Upper lobe of right lung (tissue), 1 donor: ENCODE measurements around the gene PRKCZ. TPM values are rescaled to one million over a fixed set of nuclear protein-coding genes. Genes with fewer than 3 reads are reported as not detected.

ENCODE experiments used
- ATAC-seq: fragments of 200-7000 bp; cut with Tn5 transposase; one replicate; pipeline ENCODE4 v1.9.1; 2020; ENCODE audit warnings: mild to moderate bottlenecking, moderate library complexity
- DNase-seq: peaks from one replicate; pipeline ENCODE4 v3.0.0-alpha.2; 2020
- H3K27ac ChIP-seq: fragments of 200-600 bp; one replicate; pipeline ENCODE4 v1.8.0; 2022
- H3K27me3 ChIP-seq: fragments of 200-600 bp; one replicate; pipeline ENCODE4 v1.8.0; 2022; ENCODE audit warnings: mild to moderate bottlenecking
- H3K36me3 ChIP-seq: fragments of 200-600 bp; one replicate; pipeline ENCODE4 v1.8.0; 2022
- H3K4me1 ChIP-seq: fragments of 200-600 bp; one replicate; pipeline ENCODE4 v1.8.0; 2022
- H3K4me3 ChIP-seq: fragments of 200-600 bp; one replicate; pipeline ENCODE4 v1.8.0; 2022; ENCODE audit warnings: mild to moderate bottlenecking
- H3K9me3 ChIP-seq: fragments of 200-600 bp; one replicate; pipeline ENCODE4 v1.8.0; 2022
- CTCF ChIP-seq: fragments of 200-600 bp; IDR thresholded peaks from one replicate; pipeline ENCODE4 v1.8.0; 2022; ENCODE audit warnings: antibody characterized with exemption
- intact Hi-C: fragments of 100-400 bp; cut with DNase I; formaldehyde crosslinking; loops from one replicate; pipeline ENCODE4 v1.11.0; 2022
- total RNA-seq: library from RNA; stranded (reverse); fragmentation: NEBNext Ultra II Directional; extraction: Animal tissue kit (Norgen Biotek cat#: 25700); gene quantifications from one replicate; pipeline ENCODE4 v1.2.1, GENCODE V29; 2021
- donor health status: DM: no; HTN: yes; CAD: no; lungs with severe emphysema.

Gene PRKCZ
- total RNA-seq, 1 donor from 2014 or later: 121 TPM

GRCh38 chr1:2032737-2033136 is 17.5 kb upstream of the PRKCZ start:
- Histone ChIP-seq H3K27ac (no peak overlapping the region), H3K27me3 (no peaks in the 10 kb centered on the region), H3K4me3 (no peak overlapping the region), H3K4me1 (no peaks in the 10 kb centered on the region), H3K9me3 (no peaks in the 10 kb centered on the region), H3K36me3 (no peaks in the 10 kb centered on the region)
- no peak for TF ChIP-seq CTCF
- intact Hi-C loops: no loop called here
- ATAC-seq (no peak), DNase-seq (no peak)

DNA sequence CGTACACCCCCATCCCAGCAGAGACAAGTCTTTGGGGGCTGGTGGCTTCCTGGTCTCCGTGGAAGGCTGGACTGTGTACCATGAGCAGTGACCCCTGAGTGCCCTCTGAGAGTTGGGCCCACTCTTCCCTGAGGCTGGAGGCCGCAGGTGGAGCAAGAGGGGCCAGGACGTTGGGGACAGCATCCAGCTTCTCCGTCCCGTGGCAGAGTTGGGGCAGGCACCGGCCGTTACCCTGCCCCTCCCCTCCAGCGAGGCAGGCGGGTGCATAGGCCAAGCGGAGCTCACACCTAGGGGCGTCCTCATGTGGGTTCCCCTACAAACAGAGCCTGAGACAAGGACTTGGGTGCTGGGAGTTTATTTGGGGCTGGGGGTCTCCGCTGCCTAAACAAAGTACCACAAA is 17.0 kb upstream of the PRKCZ start:
- DNase-seq (no peak), ATAC-seq (no peak)
- H3K36me3 ChIP-seq: no peaks in the 10 kb centered on the region
- no peaks in the 10 kb centered on the region for H3K4me1 ChIP-seq
- no peaks in the 10 kb centered on the region for H3K9me3 ChIP-seq
- no peak overlapping the region for H3K27ac ChIP-seq
- no peaks in the 10 kb centered on the region for H3K27me3 ChIP-seq
- no peak overlapping the region for H3K4me3 ChIP-seq
- intact Hi-C loops: no loop called here
- TF ChIP-seq CTCF: no peak

DNA sequence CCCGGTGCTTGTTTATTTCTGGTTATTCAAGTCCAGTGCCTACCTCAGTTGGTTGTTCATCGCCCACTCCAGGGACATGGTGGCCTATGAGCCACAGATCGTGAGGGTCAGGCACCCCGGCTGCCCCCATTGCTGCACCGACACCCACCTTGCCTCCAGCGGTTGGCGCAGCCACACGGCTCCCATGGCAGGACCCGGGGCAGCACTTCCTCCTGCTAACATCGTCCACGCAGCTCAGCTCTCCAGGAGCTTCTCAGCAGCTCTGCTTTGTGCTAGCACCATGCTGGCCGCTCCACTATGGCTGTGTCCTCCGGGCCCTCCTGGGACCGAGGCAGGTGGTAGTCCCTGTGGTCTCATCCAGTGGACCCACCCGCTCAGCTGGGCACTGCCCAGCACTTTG is 13.9 kb upstream of the PRKCZ start:
- no peaks in the 10 kb centered on the region for H3K27me3 ChIP-seq
- H3K9me3 ChIP-seq: no peaks in the 10 kb centered on the region
- intact Hi-C loops: no loop called here
- no peak for TF ChIP-seq CTCF
- no peaks in the 10 kb centered on the region for H3K4me1 ChIP-seq
- DNase-seq: no peak
- ATAC-seq: no peak
- H3K36me3 ChIP-seq: no peaks in the 10 kb centered on the region
- H3K27ac ChIP-seq: no peak overlapping the region
- no peak overlapping the region for H3K4me3 ChIP-seq

GRCh38 chr1:2037314-2037979 is 12.8 kb upstream of the PRKCZ start:
- no peak for TF ChIP-seq CTCF
- Histone ChIP-seq H3K9me3 (no peaks in the 10 kb centered on the region), H3K36me3 (no peaks in the 10 kb centered on the region), H3K4me1 (no peaks in the 10 kb centered on the region), H3K27ac (no peak overlapping the region), H3K27me3 (no peaks in the 10 kb centered on the region), H3K4me3 (no peak overlapping the region)
- no peak for ATAC-seq
- DNase-seq: no peak
- intact Hi-C loops: no loop called here

DNA sequence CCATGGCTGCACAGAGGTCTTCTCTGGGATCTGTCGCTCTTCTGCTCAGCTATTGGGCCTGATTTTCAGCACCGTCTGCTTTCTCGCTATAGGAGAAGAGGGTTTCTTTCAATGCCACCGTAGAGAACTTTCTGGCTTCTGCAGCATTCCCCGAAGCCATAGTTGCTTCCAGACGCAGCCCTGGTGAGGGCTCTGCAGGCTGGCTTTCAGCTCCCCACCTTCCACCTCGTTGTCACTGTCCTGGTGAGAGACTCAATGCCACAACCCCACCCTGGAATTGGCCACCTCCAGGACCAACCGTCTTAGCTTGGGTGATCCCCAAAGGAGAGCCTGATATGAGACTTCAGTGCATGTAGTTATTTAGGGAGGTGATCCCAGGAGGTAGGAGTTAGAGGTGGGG is 12.0 kb upstream of the PRKCZ start:
- intact Hi-C loops: no loop called here
- no peaks in the 10 kb centered on the region for H3K27me3 ChIP-seq
- DNase-seq (no peak), ATAC-seq (no peak)
- H3K27ac ChIP-seq: no peak overlapping the region
- TF ChIP-seq CTCF: no peak
- H3K4me1 ChIP-seq: no peaks in the 10 kb centered on the region
- no peak overlapping the region for H3K4me3 ChIP-seq
- H3K9me3 ChIP-seq: no peaks in the 10 kb centered on the region
- no peaks in the 10 kb centered on the region for H3K36me3 ChIP-seq

DNA sequence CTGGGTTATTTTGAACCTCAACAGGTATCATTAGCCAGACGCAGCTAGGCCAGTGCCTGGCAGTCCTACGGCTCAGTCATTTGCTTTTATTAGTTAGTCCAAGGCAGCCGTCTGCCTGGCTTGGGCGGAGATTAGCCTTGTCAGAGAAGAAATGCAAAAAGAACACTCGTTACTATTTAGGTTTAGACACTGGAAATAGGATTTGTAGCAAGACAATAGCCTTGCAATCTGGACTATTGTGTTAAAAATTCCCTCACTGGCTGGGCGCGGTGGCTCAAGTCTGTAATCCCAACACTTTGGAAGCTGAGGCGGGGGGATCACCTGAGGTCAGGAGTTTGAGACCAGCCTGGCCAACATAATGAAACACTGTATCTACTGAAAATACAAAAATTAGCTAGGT is 11.0 kb upstream of the PRKCZ start:
- DNase-seq (no peak), ATAC-seq (no peak)
- Histone ChIP-seq H3K4me3 (no peak overlapping the region), H3K4me1 (no peaks in the 10 kb centered on the region), H3K36me3 (no peaks in the 10 kb centered on the region), H3K27ac (no peak overlapping the region), H3K27me3 (no peaks in the 10 kb centered on the region), H3K9me3 (no peaks in the 10 kb centered on the region)
- intact Hi-C loops: no loop called here
- TF ChIP-seq CTCF: no peak
